Esophagus muscularis mucosa (tissue), 4 donors: ENCODE measurements around the gene SUPT20H.

Experiments used
- CTCF ChIP-seq, 3 experiments: fragments of 200-600 bp in 2 of 3; fragments of 450-650 bp in 1 of 3; sonication (generic) in 2 of 3; IDR thresholded peaks; one replicate each; pipeline ENCODE4 v1.5.1; 2017 to 2019; ENCODE audit warnings: antibody characterized with exemption in 3 of 3, mild to moderate bottlenecking in 2 of 3, moderate library complexity in 1 of 3
- EP300 ChIP-seq: sonication (generic); formaldehyde crosslinking; IDR thresholded peaks from one replicate; pipeline ENCODE4 v1.6.1; 2017; ENCODE audit warnings: antibody characterized with exemption
- POLR2AphosphoS5 ChIP-seq, 2 donors: sonication (generic); formaldehyde crosslinking; IDR thresholded peaks; one replicate each; pipeline ENCODE4 v1.6.1; 2017; ENCODE audit warnings: antibody characterized with exemption in 2 of 2

DNA sequence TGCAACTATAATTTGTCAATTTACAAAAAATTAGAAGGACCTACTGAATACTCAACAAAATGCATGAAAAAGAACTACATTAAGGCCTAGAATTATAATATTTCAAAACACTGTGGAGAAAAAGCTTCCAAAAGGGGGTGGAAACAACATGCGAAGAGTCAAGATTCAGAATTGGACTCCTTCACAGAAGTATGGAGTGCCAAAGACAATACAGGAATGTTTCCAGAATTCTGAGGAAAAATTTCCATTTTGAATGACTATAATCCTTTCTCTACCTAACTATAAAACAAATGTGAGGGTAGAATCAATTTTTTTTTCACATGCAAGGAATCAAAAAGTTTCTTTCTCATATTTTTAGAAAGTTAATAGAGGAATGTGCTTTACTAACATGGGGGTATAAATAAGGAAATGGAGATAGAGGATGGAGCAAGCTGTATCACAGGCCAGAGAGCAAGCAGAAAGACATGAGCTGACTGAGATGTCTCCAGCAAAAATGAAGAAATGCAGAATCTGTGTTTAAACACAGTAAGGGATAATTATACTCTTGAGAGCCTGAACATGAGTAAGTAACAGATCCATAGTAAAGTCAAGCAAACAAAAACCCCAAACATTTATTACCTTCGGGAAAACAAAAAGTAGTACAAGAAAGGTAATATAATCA lies 99.9 kb downstream of the SUPT20H start:
- TF ChIP-seq CTCF (IDR thresholded peaks at IDR 0.05) (no peak), EP300 (no peak), POLR2AphosphoS5 (IDR thresholded peaks at IDR 0.05) (no peak)
